GM12801 (cell line): ENCODE data around the gene PRAMEF20.
"Not testable (repeated sequence)": the region's sequence is repeated elsewhere in the genome, so short reads cannot be mapped to it uniquely, and the experiment has no call there.

ENCODE experiments used
- CTCF ChIP-seq: IDR thresholded peaks from one replicate; pipeline ENCODE4 v1.5.1; 2011; ENCODE audit warnings: control low read depth; ENCODE audit not compliant: insufficient read length; ENCODE audit errors: extremely low read depth

The PRAMEF20 gene

DNA sequence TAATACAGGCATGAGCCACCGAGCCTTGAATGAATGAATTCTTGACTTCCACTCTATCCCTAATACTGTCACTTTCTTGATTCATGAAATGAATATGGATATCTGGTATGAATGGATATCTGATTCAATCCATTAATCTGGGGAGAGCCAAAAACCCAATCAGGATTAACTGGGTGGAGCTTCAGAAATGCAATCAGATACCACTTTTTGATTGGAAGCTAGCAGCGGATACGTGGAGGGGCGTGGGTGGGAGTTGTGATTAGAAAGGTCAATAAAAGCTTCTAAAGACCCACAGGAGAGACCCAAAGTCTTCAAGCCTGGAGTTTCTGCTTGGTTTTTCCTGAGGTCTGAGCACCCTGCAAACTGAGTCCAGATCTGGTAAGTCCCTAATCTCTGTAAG lies at the start of gene PRAMEF20:
Gene PRAMEF20, plus strand, starts transcription at position 301 of the 400 bp plus-strand sequence. CDS start 5,905 bp downstream, outside the sequence.
- not testable (repeated sequence) for TF ChIP-seq CTCF

DNA sequence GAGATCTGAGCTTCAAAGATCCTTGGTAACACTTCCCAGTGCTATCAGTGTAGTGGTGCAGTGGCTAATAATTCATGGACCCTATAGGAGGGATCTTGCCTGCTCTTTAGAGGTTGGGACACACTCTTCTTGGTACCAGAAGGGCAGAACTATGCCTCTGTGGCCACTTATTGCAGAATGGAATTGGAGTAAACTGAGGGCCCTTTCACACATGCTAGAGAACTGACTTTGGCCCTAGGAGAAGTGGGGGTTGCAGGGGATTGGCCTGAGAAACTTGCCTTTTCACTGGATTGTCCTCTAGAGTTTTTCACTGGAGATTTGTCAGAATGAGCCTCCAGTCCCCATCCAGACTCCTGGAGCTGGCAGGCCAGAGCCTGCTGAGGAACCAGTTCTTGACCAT lies 20.9 kb upstream of the PRAMEF20 start, which contains the start of gene PRAMEF17:
Gene PRAMEF17, plus strand, starts transcription at position 301 of the 400 bp plus-strand sequence. Its CDS starts 26 bp downstream, at position 327.
- TF ChIP-seq CTCF, result not testable (repeated sequence)

- TF ChIP-seq CTCF, result no peak
Measured at GRCh38 chr1:13407811-13408210, 2.4 kb upstream of the PRAMEF20 start.

- TF ChIP-seq CTCF, result no peak
Measured at GRCh38 chr1:13430495-13430894, 20.2 kb downstream of the PRAMEF20 start.

DNA sequence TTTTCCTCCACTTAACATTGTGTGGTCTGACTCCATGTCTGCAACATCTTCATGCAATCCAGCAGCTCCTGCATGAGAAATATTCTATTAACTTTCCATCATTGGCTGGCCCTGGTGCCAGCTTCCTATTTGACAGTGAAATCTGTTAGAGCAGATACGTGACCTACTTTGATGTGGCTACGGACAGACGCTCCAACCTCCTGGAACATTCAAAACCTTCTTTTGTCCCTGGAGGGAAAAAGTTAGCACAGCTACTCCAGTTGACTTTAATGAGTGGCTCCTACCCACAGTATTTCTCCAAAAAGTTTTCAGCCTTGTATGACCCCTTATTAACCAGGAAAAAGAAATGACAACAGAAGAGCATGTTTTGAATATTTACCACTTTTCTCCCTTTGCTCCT lies 22.0 kb downstream of the PRAMEF20 start:
- TF ChIP-seq CTCF, result no peak

DNA sequence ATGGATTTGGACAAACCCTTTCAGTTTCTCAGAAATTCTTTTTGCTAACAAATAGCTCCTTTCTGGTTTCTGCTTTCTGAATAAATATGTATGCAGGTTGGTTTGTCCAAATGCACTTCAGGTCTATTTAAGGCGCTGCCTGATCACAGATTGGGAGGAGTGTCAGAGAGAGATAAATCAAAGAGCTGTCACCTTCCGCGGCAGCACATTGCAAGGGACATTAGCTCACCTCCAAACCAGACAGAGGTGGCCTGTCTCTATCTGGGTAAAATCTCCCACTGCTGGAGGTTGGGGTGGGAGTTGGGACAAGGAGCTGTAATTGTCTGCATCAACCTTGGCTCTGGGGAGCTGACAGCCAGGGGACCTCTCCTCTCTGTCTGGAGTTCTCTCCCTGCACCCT lies 25.2 kb downstream of the PRAMEF20 start:
- TF ChIP-seq CTCF, result no peak

GRCh38 chr1:13443335-13443979 lies 33.2 kb downstream of the PRAMEF20 start:
- no peak for TF ChIP-seq CTCF
